ENCODE data around the gene ETFRF1. TPM values are rescaled to one million over a fixed set of nuclear protein-coding genes. Genes with fewer than 3 reads are reported as not detected.

Gene ETFRF1
- total RNA-seq, 1 donor = 27.2 TPM

GRCh38 chr12:25241167-25242020, 46.4 kb downstream of the ETFRF1 start:
- H3K4me3 ChIP-seq (ENCODE audit: low read depth, low read length) = no peak overlapping the region
- TF ChIP-seq CTCF (IDR thresholded peaks at IDR 0.05; ENCODE audit: insufficient read depth, low read depth, low read length) = peak; percentile 63
- peak; percentile 65 for DNase-seq (ENCODE audit: low read depth)

- DNase-seq (ENCODE audit: low read depth) = peak; percentile 38
- TF ChIP-seq CTCF (IDR thresholded peaks at IDR 0.05; ENCODE audit: insufficient read depth, low read depth, low read length) = no peak
- no peak overlapping the region for H3K4me3 ChIP-seq (ENCODE audit: low read depth, low read length)
These were observed 48.1 kb downstream of the ETFRF1 start for GRCh38 chr12:25242981-25243679.

GRCh38 chr12:25243680-25243990, 48.6 kb downstream of the ETFRF1 start:
- H3K4me3 ChIP-seq (ENCODE audit: low read depth, low read length) = no peak overlapping the region
- TF ChIP-seq CTCF (IDR thresholded peaks at IDR 0.05; ENCODE audit: insufficient read depth, low read depth, low read length) = no peak
- no peak for DNase-seq (ENCODE audit: low read depth)

DNA sequence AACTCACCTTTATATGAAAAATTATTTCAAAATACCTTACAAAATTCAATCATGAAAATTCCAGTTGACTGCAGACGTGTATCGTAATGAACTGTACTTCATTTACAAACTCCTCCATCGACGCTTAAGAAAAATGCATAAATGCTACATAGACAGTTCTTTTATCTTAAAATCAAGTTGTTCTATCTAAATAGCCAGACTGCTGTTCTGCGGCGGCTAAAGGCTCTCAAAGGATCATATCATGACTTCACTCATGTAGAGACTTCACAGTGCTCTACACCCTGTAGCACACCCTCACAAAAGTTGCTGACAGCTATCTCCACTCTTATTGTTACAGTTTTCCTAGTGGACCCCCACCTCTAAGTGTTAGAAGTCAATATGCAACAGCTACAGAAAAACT, 50.5 kb downstream of the ETFRF1 start:
- no peak for TF ChIP-seq CTCF (IDR thresholded peaks at IDR 0.05; ENCODE audit: insufficient read depth, low read depth, low read length)
- no peak for DNase-seq (ENCODE audit: low read depth)
- H3K4me3 ChIP-seq (ENCODE audit: low read depth, low read length) = no peak overlapping the region

GRCh38 chr12:25248137-25248536, 53.1 kb downstream of the ETFRF1 start:
- TF ChIP-seq CTCF (IDR thresholded peaks at IDR 0.05; ENCODE audit: insufficient read depth, low read depth, low read length) = no peak
- no peak overlapping the region for H3K4me3 ChIP-seq (ENCODE audit: low read depth, low read length)
- DNase-seq (ENCODE audit: low read depth) = no peak

GRCh38 chr12:25248732-25249131, 53.7 kb downstream of the ETFRF1 start:
- TF ChIP-seq CTCF (IDR thresholded peaks at IDR 0.05; ENCODE audit: insufficient read depth, low read depth, low read length) = no peak

More at GRCh38 chr12:25248732-25249131, 53.7 kb downstream of the ETFRF1 start:
- no peak overlapping the region for H3K4me3 ChIP-seq (ENCODE audit: low read depth, low read length)
- DNase-seq (ENCODE audit: low read depth) = no peak
